Fibroblast of upper back skin (primary cell): ENCODE measurements around the gene KLK13.

ENCODE experiments used
- DNase-seq: peaks from one replicate; pipeline ENCODE4 v3.0.0-alpha.2; 2013

The KLK13 gene

GRCh38 chr19:51018745-51019543, 45.9 kb downstream of the KLK13 start:
- DNase-seq: no peak

- peak; percentile 3 for DNase-seq
Measured at GRCh38 chr19:51016798-51017683, 47.9 kb downstream of the KLK13 start.

GRCh38 chr19:51015691-51016267, 49.1 kb downstream of the KLK13 start:
- no peak for DNase-seq

- DNase-seq: no peak
Measured at GRCh38 chr19:51014242-51014641, 50.6 kb downstream of the KLK13 start.

- DNase-seq: no peak
Measured at GRCh38 chr19:51012661-51013190, 52.2 kb downstream of the KLK13 start.

- DNase-seq: no peak
Measured at GRCh38 chr19:51010066-51010795, 54.7 kb downstream of the KLK13 start.

- DNase-seq: no peak
Measured at GRCh38 chr19:51009061-51009891, 55.6 kb downstream of the KLK13 start.

GRCh38 chr19:51007488-51007887, 57.4 kb downstream of the KLK13 start:
- DNase-seq: no peak

GRCh38 chr19:51006406-51006805, 58.5 kb downstream of the KLK13 start:
- DNase-seq: no peak
